Measurements from ENCODE around the gene SWSAP1. TPM values are rescaled to one million over a fixed set of nuclear protein-coding genes. Genes with fewer than 3 reads are reported as not detected.
"Not testable (repeated sequence)": the region's sequence is repeated elsewhere in the genome, so short reads cannot be mapped to it uniquely, and the experiment has no call there.

Gene SWSAP1
- polyA plus RNA-seq, 1 donor, result 2.8 TPM

- Histone ChIP-seq H3K27me3 (ENCODE audit: control insufficient read depth, insufficient read depth, low read length) (peaks cover 12% of the 10 kb centered on the region), H3K4me3 (ENCODE audit: low read length) (no peak overlapping the region), H3K4me1 (ENCODE audit: control insufficient read depth, insufficient read depth, low read length) (peaks cover 35% of the 10 kb centered on the region), H3K27ac (ENCODE audit: low read length) (no peak overlapping the region), H3K9me3 (ENCODE audit: control insufficient read depth, low read depth, low read length) (peaks cover 4% of the 10 kb centered on the region), H3K36me3 (ENCODE audit: control insufficient read depth, insufficient read depth, low read length) (peaks cover 5% of the 10 kb centered on the region)
- peak in 1 of 2 donors; percentile 37 for DNase-seq
- WGBS (ENCODE audit: insufficient coverage, low lambda C conversion rate), result no CpG with 5 or more reads among the region's 8 CpGs
Observed at GRCh38 chr19:11378319-11379189, 4.1 kb downstream of the SWSAP1 start.

GRCh38 chr19:11379269-11379845 is 4.9 kb downstream of the SWSAP1 start:
- peaks cover 35% of the 10 kb centered on the region for H3K4me1 ChIP-seq (ENCODE audit: control insufficient read depth, insufficient read depth, low read length)
- not testable (repeated sequence) for H3K36me3 ChIP-seq (ENCODE audit: control insufficient read depth, insufficient read depth, low read length); DNase-seq; H3K4me3 ChIP-seq (ENCODE audit: low read length); H3K9me3 ChIP-seq (ENCODE audit: control insufficient read depth, low read depth, low read length); H3K27ac ChIP-seq (ENCODE audit: low read length)
- whole genome bisulfite sequencing (ENCODE audit: insufficient coverage, low lambda C conversion rate), result no CpG with 5 or more reads among the region's 14 CpGs
- peaks cover 15% of the 10 kb centered on the region for H3K27me3 ChIP-seq (ENCODE audit: control insufficient read depth, insufficient read depth, low read length)

GRCh38 chr19:11379857-11380350 is 5.4 kb downstream of the SWSAP1 start:
- Histone ChIP-seq H3K27me3 (ENCODE audit: control insufficient read depth, insufficient read depth, low read length) (peaks cover 15% of the 10 kb centered on the region), H3K36me3 (ENCODE audit: control insufficient read depth, insufficient read depth, low read length) (peaks cover 5% of the 10 kb centered on the region), H3K27ac (ENCODE audit: low read length) (no peak overlapping the region), H3K9me3 (ENCODE audit: control insufficient read depth, low read depth, low read length) (peaks cover 4% of the 10 kb centered on the region), H3K4me1 (ENCODE audit: control insufficient read depth, insufficient read depth, low read length) (peaks cover 40% of the 10 kb centered on the region), H3K4me3 (ENCODE audit: low read length) (no peak overlapping the region)
- no peak for DNase-seq
- no CpG with 5 or more reads among the region's 7 CpGs for WGBS (ENCODE audit: insufficient coverage, low lambda C conversion rate)

- H3K4me1 ChIP-seq (ENCODE audit: control insufficient read depth, insufficient read depth, low read length), result peaks cover 34% of the 10 kb centered on the region
- peaks cover 15% of the 10 kb centered on the region for H3K27me3 ChIP-seq (ENCODE audit: control insufficient read depth, insufficient read depth, low read length)
Observed at GRCh38 chr19:11380653-11381537, 6.4 kb downstream of the SWSAP1 start.

GRCh38 chr19:11382898-11383705 is 8.6 kb downstream of the SWSAP1 start:
- Histone ChIP-seq H3K27me3 (ENCODE audit: control insufficient read depth, insufficient read depth, low read length) (peaks cover 15% of the 10 kb centered on the region), H3K9me3 (ENCODE audit: control insufficient read depth, low read depth, low read length) (peaks cover 4% of the 10 kb centered on the region), H3K27ac (ENCODE audit: low read length) (peak overlapping the region; percentile 86), H3K4me1 (ENCODE audit: control insufficient read depth, insufficient read depth, low read length) (peaks cover 33% of the 10 kb centered on the region), H3K36me3 (ENCODE audit: control insufficient read depth, insufficient read depth, low read length) (peaks cover 5% of the 10 kb centered on the region), H3K4me3 (ENCODE audit: low read length) (peak overlapping the region; percentile 79)
- DNase-seq, result peak in 1 of 2 donors; percentile 80
- no CpG with 5 or more reads among the region's 65 CpGs for WGBS (ENCODE audit: insufficient coverage, low lambda C conversion rate)

More at GRCh38 chr19:11380653-11381537, 6.4 kb downstream of the SWSAP1 start:
- Histone ChIP-seq H3K4me3 (ENCODE audit: low read length) (peak overlapping the region; percentile 40), H3K27ac (ENCODE audit: low read length) (peak overlapping the region; percentile 67), H3K36me3 (ENCODE audit: control insufficient read depth, insufficient read depth, low read length) (peaks cover 5% of the 10 kb centered on the region), H3K9me3 (ENCODE audit: control insufficient read depth, low read depth, low read length) (peaks cover 4% of the 10 kb centered on the region)
- 0% methylated on average over 2 of the region's 54 CpGs for WGBS (ENCODE audit: insufficient coverage, low lambda C conversion rate)
- peak; percentile 94 to 97 for DNase-seq

GRCh38 chr19:11383706-11384048 is 9.2 kb downstream of the SWSAP1 start:
- Histone ChIP-seq H3K4me1 (ENCODE audit: control insufficient read depth, insufficient read depth, low read length) (peaks cover 33% of the 10 kb centered on the region), H3K27me3 (ENCODE audit: control insufficient read depth, insufficient read depth, low read length) (peaks cover 15% of the 10 kb centered on the region), H3K36me3 (ENCODE audit: control insufficient read depth, insufficient read depth, low read length) (peaks cover under 1% of the 10 kb centered on the region), H3K9me3 (ENCODE audit: control insufficient read depth, low read depth, low read length) (peaks cover 4% of the 10 kb centered on the region), H3K4me3 (ENCODE audit: low read length) (peak overlapping the region; percentile 79), H3K27ac (ENCODE audit: low read length) (peak overlapping the region; percentile 86)
- WGBS (ENCODE audit: insufficient coverage, low lambda C conversion rate), result no CpG with 5 or more reads among the region's 9 CpGs
- no peak for DNase-seq

GRCh38 chr19:11384778-11385129 is 10.3 kb downstream of the SWSAP1 start:
- Histone ChIP-seq H3K4me3 (ENCODE audit: low read length) (no peak overlapping the region), H3K4me1 (ENCODE audit: control insufficient read depth, insufficient read depth, low read length) (peaks cover 33% of the 10 kb centered on the region), H3K36me3 (ENCODE audit: control insufficient read depth, insufficient read depth, low read length) (no peaks in the 10 kb centered on the region), H3K27ac (ENCODE audit: low read length) (no peak overlapping the region), H3K27me3 (ENCODE audit: control insufficient read depth, insufficient read depth, low read length) (peaks cover 15% of the 10 kb centered on the region), H3K9me3 (ENCODE audit: control insufficient read depth, low read depth, low read length) (peaks cover 4% of the 10 kb centered on the region)
- DNase-seq, result no peak
- no CpG with 5 or more reads among the region's 5 CpGs for WGBS (ENCODE audit: insufficient coverage, low lambda C conversion rate)

GRCh38 chr19:11387162-11388034 is 12.9 kb downstream of the SWSAP1 start:
- peaks cover 19% of the 10 kb centered on the region for H3K4me1 ChIP-seq (ENCODE audit: control insufficient read depth, insufficient read depth, low read length)
- H3K4me3 ChIP-seq (ENCODE audit: low read length), result no peak overlapping the region
- H3K27ac ChIP-seq (ENCODE audit: low read length), result no peak overlapping the region
- DNase-seq, result no peak
- H3K9me3 ChIP-seq (ENCODE audit: control insufficient read depth, low read depth, low read length), result peaks cover 4% of the 10 kb centered on the region
- no peaks in the 10 kb centered on the region for H3K36me3 ChIP-seq (ENCODE audit: control insufficient read depth, insufficient read depth, low read length)
- 71% methylated on average over 3 of the region's 19 CpGs for WGBS (ENCODE audit: insufficient coverage, low lambda C conversion rate)
- peaks cover 13% of the 10 kb centered on the region for H3K27me3 ChIP-seq (ENCODE audit: control insufficient read depth, insufficient read depth, low read length)

GRCh38 chr19:11390359-11390758 is 15.9 kb downstream of the SWSAP1 start:
- Histone ChIP-seq H3K27ac (ENCODE audit: low read length) (no peak overlapping the region), H3K9me3 (ENCODE audit: control insufficient read depth, low read depth, low read length) (no peaks in the 10 kb centered on the region), H3K4me3 (ENCODE audit: low read length) (no peak overlapping the region), H3K4me1 (ENCODE audit: control insufficient read depth, insufficient read depth, low read length) (no peaks in the 10 kb centered on the region), H3K27me3 (ENCODE audit: control insufficient read depth, insufficient read depth, low read length) (peaks cover 2% of the 10 kb centered on the region), H3K36me3 (ENCODE audit: control insufficient read depth, insufficient read depth, low read length) (no peaks in the 10 kb centered on the region)
- no peak for DNase-seq
- no CpG with 5 or more reads among the region's 2 CpGs for WGBS (ENCODE audit: insufficient coverage, low lambda C conversion rate)

Measured in large intestine (tissue), 3 donors.